Fibroblast of villous mesenchyme (primary cell): ENCODE data around the gene SPP1. TPM values are rescaled to one million over a fixed set of nuclear protein-coding genes. Genes with fewer than 3 reads are reported as not detected.

ENCODE experiments used
- DNase-seq: peaks from one replicate; pipeline ENCODE4 v3.0.0-alpha.2; 2010; ENCODE audit warnings: low read depth
- H3K4me3 ChIP-seq: 2 replicates; pipeline ENCODE4 v1.5.1; 2011; ENCODE audit warnings: low read depth, mild to moderate bottlenecking, low read length
- CTCF ChIP-seq: IDR thresholded peaks from 2 replicates; pipeline ENCODE4 v1.5.1; 2012; ENCODE audit warnings: low read depth, mild to moderate bottlenecking, low read length; ENCODE audit not compliant: insufficient read depth
- small RNA-seq: library from RNA; depleted of rRNA; stranded (forward); fragments of <200 nt; gene quantifications from one replicate; pipeline ENCODE3, GENCODE V24; 2012
- total RNA-seq: library from RNA; depleted of rRNA; stranded (reverse); fragments of >200 nt; gene quantifications from 2 replicates; pipeline ENCODE4 v1.2.3, GENCODE V29; 2012

The SPP1 gene
- total RNA-seq, 1 donor, result 3.9 TPM

GRCh38 chr4:88027611-88028608 lies 52.4 kb downstream of the SPP1 start:
- peak; percentile 99 for DNase-seq
- H3K4me3 ChIP-seq, result no peak overlapping the region
- no peak for TF ChIP-seq CTCF

GRCh38 chr4:88028946-88029345 lies 53.4 kb downstream of the SPP1 start:
- no peak overlapping the region for H3K4me3 ChIP-seq
- TF ChIP-seq CTCF, result no peak
- no peak for DNase-seq

GRCh38 chr4:88029556-88029955 lies 54.0 kb downstream of the SPP1 start:
- H3K4me3 ChIP-seq, result no peak overlapping the region
- no peak for DNase-seq
- TF ChIP-seq CTCF, result no peak

- no peak for DNase-seq
- no peak for TF ChIP-seq CTCF
These were observed 55.2 kb downstream of the SPP1 start for GRCh38 chr4:88030565-88031310.

More at GRCh38 chr4:88030565-88031310, 55.2 kb downstream of the SPP1 start:
- no peak overlapping the region for H3K4me3 ChIP-seq

Small RNA genes within 50 kb of the gene (small RNA-seq; reads per million reads assigned to genes)
- gene RNU1-36P, result 0.47 reads per million

Other genes starting within 250 kb of the SPP1 start
- gene IBSP, start 176.2 kb upstream of the SPP1 start, total RNA-seq, result not detected in 2 replicates
- gene MEPE, start 142.7 kb upstream of the SPP1 start, total RNA-seq, result not detected in 2 replicates
- gene PKD2, start 31.9 kb downstream of the SPP1 start, total RNA-seq, result 110 and 161 TPM in 2 replicates
- 2.2 and 3.5 TPM in 2 replicates for gene ABCG2, start 182.9 kb downstream of the SPP1 start, total RNA-seq